ENCODE measurements around the gene FXYD6.

- no peak for TF ChIP-seq YY1 (IDR thresholded peaks at IDR 0.05; ENCODE audit: insufficient read depth, insufficient read length)
- TF ChIP-seq ZNF274 (IDR thresholded peaks at IDR 0.05; ENCODE audit: low read depth, low read length): no peak
Observed at GRCh38 chr11:117878939-117879475, 2.5 kb upstream of the FXYD6 start.
